SK-N-MC (cell line): ENCODE data around the gene MAP2K7.

Source experiments
- EZH2 ChIP-seq: fragments of 200-600 bp; sonication (generic); IDR thresholded peaks from one replicate; pipeline ENCODE4 v1.6.1; 2017; ENCODE audit warnings: antibody characterized with exemption
- POLR2AphosphoS5 ChIP-seq: IDR thresholded peaks from 2 replicates; pipeline ENCODE4 v1.6.1; 2012; ENCODE audit warnings: mild to moderate bottlenecking, low read depth, low read length, borderline replicate concordance

- TF ChIP-seq EZH2: no peak
- TF ChIP-seq POLR2AphosphoS5: no peak
Measured at GRCh38 chr19:7931221-7932061, 27.8 kb downstream of the MAP2K7 start.
